ENCODE data around the gene DNMT3B. TPM values are rescaled to one million over a fixed set of nuclear protein-coding genes. Genes with fewer than 3 reads are reported as not detected.
"Not testable (repeated sequence)": the region's sequence is repeated elsewhere in the genome, so short reads cannot be mapped to it uniquely, and the experiment has no call there.

Gene DNMT3B
- total RNA-seq, 2 donors from 2014 or later, result 6.3 to 6.5 TPM

DNA sequence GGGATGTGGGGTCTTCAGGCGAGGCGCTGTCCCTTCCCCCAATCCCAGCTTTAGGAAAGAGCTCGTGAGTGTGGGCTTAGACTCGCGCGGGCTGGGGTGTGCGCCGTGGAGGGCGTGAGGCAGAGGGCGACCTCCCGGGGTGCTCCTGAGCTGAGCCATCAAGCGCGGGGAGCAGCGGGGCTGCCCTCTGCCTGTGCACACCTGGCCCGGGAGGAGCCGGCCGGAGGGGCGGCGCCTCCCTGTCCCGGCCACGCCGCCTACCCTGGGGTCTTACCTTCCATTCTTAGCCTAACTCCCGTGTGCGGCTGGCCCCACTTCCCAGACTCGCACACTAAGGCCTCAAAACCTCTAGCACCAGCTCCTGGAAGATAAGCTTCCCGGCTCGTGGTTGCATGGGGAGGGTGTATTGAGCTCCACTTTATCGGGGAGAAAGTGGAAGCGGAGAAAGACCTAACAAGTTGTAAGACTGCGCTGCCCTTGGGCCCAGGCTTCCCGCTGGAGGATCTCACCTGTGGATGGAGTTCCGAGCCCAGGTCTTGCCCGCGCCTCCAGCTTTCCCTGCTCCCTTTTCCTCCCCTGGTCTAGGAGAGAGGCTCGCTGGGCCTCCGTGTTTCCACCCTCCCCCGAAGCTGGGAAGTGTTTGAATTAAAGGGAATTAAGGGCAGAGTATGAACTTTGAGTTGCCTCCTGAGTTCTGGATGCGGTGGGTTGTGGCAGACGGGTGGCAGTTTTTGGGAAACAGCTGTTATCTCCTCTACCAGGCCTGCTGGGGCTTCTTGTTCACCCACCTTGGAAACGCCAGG lies 1.2 kb downstream of the DNMT3B start:
- Histone ChIP-seq H3K27ac (peak overlapping the region in 3 of 4 donors; percentile 45 to 66 (median 66)), H3K36me3 (replicated peaks in 1 of 2; ENCODE audit: insufficient read depth in 1 of 2, low read depth in 2 of 2) (no peaks in the 10 kb centered on the region), H3K9me3 (no peaks in the 10 kb centered on the region), H3K4me1 (peaks cover 45% of the 10 kb centered on the region), H3K4me3 (peak overlapping the region; percentile 49 to 67), H3K27me3 (no peaks in the 10 kb centered on the region)
- TF ChIP-seq, protein P1, sequence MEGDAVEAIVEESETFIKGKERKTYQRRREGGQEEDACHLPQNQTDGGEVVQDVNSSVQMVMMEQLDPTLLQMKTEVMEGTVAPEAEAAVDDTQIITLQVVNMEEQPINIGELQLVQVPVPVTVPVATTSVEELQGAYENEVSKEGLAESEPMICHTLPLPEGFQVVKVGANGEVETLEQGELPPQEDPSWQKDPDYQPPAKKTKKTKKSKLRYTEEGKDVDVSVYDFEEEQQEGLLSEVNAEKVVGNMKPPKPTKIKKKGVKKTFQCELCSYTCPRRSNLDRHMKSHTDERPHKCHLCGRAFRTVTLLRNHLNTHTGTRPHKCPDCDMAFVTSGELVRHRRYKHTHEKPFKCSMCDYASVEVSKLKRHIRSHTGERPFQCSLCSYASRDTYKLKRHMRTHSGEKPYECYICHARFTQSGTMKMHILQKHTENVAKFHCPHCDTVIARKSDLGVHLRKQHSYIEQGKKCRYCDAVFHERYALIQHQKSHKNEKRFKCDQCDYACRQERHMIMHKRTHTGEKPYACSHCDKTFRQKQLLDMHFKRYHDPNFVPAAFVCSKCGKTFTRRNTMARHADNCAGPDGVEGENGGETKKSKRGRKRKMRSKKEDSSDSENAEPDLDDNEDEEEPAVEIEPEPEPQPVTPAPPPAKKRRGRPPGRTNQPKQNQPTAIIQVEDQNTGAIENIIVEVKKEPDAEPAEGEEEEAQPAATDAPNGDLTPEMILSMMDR (IDR thresholded peaks at IDR 0.05), result no peak
- TF ChIP-seq POLR2A (IDR thresholded peaks at IDR 0.05), result peak in 2 of 3 donors; percentile 16 to 21
- ATAC-seq (peak; percentile 42), DNase-seq (peak; percentile 28 to 64 (median 44))
- intact Hi-C loops (cut with DNase I), result no loop called here
- WGBS, 2 donors, result 7 to 15% methylated on average over 26 to 40 of the region's 40 CpGs

DNA sequence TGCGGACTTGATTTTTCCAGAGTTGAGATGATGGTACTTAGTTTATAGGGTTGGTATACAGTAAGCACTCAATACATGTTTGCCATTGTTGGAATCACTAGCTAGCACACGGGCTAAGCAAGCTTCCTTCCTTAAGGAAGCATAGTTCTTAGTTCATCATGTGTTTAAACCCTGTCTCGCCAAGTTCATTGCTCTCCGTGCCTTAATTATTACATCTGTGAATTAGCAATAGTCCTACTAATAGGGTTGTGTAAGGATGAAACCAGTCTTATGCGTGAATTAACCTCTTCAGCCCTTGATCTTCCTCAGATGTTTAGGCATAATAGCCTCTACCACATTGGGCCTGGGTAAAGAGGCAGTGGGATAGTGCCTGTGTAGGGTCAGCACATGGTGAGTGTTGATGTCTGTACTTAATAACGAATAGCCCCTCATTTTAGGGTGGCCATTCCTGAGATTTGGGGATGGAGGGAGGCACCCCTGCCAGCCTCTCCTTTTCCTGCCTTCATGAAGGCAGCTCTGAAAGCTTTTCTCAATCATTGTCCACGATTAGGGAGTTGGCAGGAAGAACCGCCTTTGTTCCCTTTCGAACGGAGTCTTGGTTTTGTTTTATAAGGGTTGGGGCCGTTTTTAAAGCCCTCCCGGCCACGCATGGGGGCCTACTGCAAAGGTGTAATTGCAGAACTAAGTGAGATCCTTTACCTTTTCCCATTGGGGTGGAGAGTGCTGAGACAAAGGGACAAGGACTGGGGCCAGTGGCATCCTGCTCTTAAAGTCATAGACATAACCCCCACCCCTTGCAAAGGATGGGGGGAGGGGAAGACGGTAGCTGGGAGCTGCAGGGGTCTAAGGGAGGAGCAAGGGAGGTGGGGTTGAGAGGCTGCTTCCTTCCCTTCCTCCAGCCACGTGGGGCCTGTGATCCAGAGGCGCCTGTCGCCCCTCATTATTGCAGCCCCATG lies 2.1 kb downstream of the DNMT3B start:
- no peak for ATAC-seq
- H3K4me3 ChIP-seq, result no peak overlapping the region
- H3K9me3 ChIP-seq, result no peaks in the 10 kb centered on the region
- H3K27me3 ChIP-seq, result no peaks in the 10 kb centered on the region
- TF ChIP-seq, protein P1 (IDR thresholded peaks at IDR 0.05), result no peak
- no peak for TF ChIP-seq POLR2A (IDR thresholded peaks at IDR 0.05)
- H3K4me1 ChIP-seq, result peaks cover 45% of the 10 kb centered on the region
- 57 to 61% methylated on average over 16 to 17 of the region's 17 CpGs for WGBS, 2 donors
- intact Hi-C loops (cut with DNase I), result no loop called here
- H3K36me3 ChIP-seq (replicated peaks in 1 of 2; ENCODE audit: insufficient read depth in 1 of 2, low read depth in 2 of 2), result no peaks in the 10 kb centered on the region
- DNase-seq, result no peak
- peak overlapping the region in 2 of 4 donors; percentile 45 to 66 for H3K27ac ChIP-seq

DNA sequence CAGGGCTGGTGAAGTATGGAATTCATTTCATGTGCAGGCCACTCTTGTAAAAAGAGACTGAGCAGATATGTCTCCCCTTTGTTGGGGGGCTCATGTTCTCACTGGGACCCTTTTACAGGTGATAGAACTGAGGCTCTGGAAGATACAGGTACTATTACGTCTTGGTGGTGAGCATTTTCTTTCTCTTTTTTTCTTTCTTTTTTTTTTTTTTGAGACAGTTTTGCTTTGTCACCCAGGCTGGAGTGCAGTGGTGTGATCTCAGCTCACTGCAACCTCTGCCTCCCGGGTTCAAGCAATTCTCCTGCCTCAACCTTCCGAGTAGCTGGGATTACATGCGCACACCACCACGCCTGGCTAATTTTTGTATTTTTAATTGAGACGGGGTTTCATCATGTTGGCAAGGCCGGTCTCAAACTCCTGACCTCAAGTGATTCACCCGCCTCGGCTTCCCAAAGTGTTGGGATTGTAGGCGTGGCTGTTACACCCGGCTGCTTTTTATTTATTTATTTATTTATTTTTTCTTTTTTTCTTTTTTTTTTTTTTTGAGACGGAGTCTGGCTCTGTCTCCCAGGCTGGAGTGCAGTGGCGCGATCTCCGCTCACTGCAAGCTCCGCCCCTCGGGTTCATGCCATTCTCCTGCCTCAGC lies 3.2 kb downstream of the DNMT3B start:
- H3K9me3 ChIP-seq; H3K4me3 ChIP-seq; H3K27me3 ChIP-seq; H3K36me3 ChIP-seq (replicated peaks in 1 of 2; ENCODE audit: insufficient read depth in 1 of 2, low read depth in 2 of 2); H3K27ac ChIP-seq; ATAC-seq; intact Hi-C loops (cut with DNase I); DNase-seq: not testable (repeated sequence)
- 81 to 93% methylated on average over 16 to 17 of the region's 17 CpGs for WGBS, 2 donors
- peaks cover 45% of the 10 kb centered on the region for H3K4me1 ChIP-seq

DNA sequence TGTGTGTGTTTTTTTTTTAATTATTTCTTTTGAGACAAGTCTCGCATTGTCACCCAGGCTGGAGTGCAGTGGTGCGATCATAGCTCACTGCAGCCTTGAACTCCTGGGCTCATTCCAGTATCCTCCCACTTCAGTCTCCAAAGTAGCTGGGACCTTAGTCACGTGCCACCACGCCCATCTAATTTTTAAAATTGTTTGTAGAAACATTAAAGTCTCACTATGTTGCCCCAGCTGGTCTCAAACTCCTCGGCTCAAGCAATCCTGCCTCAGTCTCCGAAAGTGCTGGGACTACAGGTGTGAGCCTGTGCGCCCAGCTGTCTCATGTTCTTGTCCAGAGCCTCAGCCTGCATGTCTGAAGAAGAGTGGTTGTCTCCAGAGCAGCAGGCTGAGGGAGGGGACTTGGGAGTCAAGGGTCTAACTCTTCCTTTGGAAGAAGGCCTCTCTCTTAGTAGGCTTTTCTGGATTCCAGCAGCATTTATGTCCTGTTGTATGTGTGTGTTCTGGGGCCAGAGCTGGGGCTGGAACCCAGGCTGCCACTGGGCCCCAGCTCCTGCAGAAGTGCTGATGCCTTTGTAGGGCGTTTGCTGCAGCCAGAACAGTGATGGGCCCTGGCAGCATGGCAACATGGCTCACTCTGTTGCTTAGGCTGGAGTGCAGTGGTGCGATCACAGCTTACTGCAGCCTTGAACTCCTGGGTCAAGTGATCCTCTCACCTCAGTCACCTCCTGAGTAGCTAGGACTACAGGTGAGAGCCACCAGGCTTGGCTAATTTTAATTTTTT lies 5.4 kb downstream of the DNMT3B start:
- H3K27ac ChIP-seq, result peak overlapping the region in 1 of 4 donors; percentile 2
- TF ChIP-seq, protein P1 (IDR thresholded peaks at IDR 0.05), result no peak
- no peak for TF ChIP-seq POLR2A (IDR thresholded peaks at IDR 0.05)
- 57 to 66% methylated on average over 9 of the region's 9 CpGs for WGBS, 2 donors
- intact Hi-C loops (cut with DNase I), result no loop called here
- no peaks in the 10 kb centered on the region for H3K9me3 ChIP-seq
- ATAC-seq (no peak), DNase-seq (peak in 2 of 4 donors; percentile 28 to 50)
- no peaks in the 10 kb centered on the region for H3K27me3 ChIP-seq
- H3K4me3 ChIP-seq, result no peak overlapping the region
- peaks cover 40% of the 10 kb centered on the region for H3K4me1 ChIP-seq
- H3K36me3 ChIP-seq (replicated peaks in 1 of 2; ENCODE audit: insufficient read depth in 1 of 2, low read depth in 2 of 2), result no peaks in the 10 kb centered on the region

Measured in body of pancreas (tissue), 4 donors.